Measurements from ENCODE around the gene SLC35E2B. TPM values are rescaled to one million over a fixed set of nuclear protein-coding genes. Genes with fewer than 3 reads are reported as not detected.

The SLC35E2B gene
- total and polyA plus RNA-seq, 2 of the 13 experiments (the other 11 are each of a cell fraction or from before 2014, with no cell fraction given) = 14.1 to 19.7 TPM

- no peak for TF ChIP-seq LRRFIP1 (CRISPR knock-in tag; conservative IDR thresholded peaks at IDR 0.05)
- TF ChIP-seq ZNF180 (CRISPR knock-in tag; IDR thresholded peaks at IDR 0.05; ENCODE audit: borderline replicate concordance, low read depth) = no peak
- TF ChIP-seq GPN1 (CRISPR knock-in tag; IDR thresholded peaks at IDR 0.05; ENCODE audit: borderline replicate concordance) = no peak
- peak; percentile 66 for TF ChIP-seq ZNF788 (CRISPR knock-in tag; IDR thresholded peaks at IDR 0.05; ENCODE audit: borderline replicate concordance)
- no peak for TF ChIP-seq TEAD3 (CRISPR knock-in tag; optimal IDR thresholded peaks at IDR 0.05; ENCODE audit: borderline replicate concordance)
- no peak; the same call in none of the 2 replicates for TF ChIP-seq POLR2AphosphoS5 (IDR thresholded peaks at IDR 0.05; ENCODE audit: low read depth, low read length)
- TF ChIP-seq MLX (CRISPR knock-in tag; IDR thresholded peaks at IDR 0.05) = peak; percentile 11; the same call in 1 of the 2 replicates
- no peak for TF ChIP-seq NFRKB (IDR thresholded peaks at IDR 0.05)
- no peak for TF ChIP-seq GABPA (IDR thresholded peaks at IDR 0.05; ENCODE audit: low read depth, low read length)
- peak; percentile 92 for TF ChIP-seq GABPA (CRISPR knock-in tag; IDR thresholded peaks at IDR 0.05; ENCODE audit: low read depth)
- no peak for TF ChIP-seq NR1H2 (CRISPR knock-in tag; IDR thresholded peaks at IDR 0.05; ENCODE audit: borderline replicate concordance, low read depth)
- peak; percentile 97 for TF ChIP-seq HOXA3 (CRISPR knock-in tag; IDR thresholded peaks at IDR 0.05)
- no peak for TF ChIP-seq MAFF (IDR thresholded peaks at IDR 0.05; ENCODE audit: low read depth, low read length)
- TF ChIP-seq MBNL3 (CRISPR knock-in tag; conservative IDR thresholded peaks at IDR 0.05) = no peak
- TF ChIP-seq ATF3 (CRISPR knock-in tag; IDR thresholded peaks at IDR 0.05) = peak; percentile 37; the same call in 1 of the 2 replicates
- TF ChIP-seq ZFP36L1 (CRISPR knock-in tag; IDR thresholded peaks at IDR 0.05) = peak; percentile 66; the same call in 1 of the 2 replicates
- TF ChIP-seq ZNF589 (CRISPR knock-in tag; conservative IDR thresholded peaks at IDR 0.05) = no peak
- peak; percentile 90; the same call in 1 of the 2 replicates for TF ChIP-seq SIN3A (IDR thresholded peaks at IDR 0.05; ENCODE audit: borderline replicate concordance, low read depth, low read length)
- no peak for TF ChIP-seq ZBTB1 (CRISPR knock-in tag; IDR thresholded peaks at IDR 0.05; ENCODE audit: borderline replicate concordance)
- TF ChIP-seq SPEN (CRISPR knock-in tag; IDR thresholded peaks at IDR 0.05; ENCODE audit: low read depth) = peak; percentile 66; the same call in 1 of the 2 replicates
- peak; percentile 81 for TF ChIP-seq ZNF768 (CRISPR knock-in tag; IDR thresholded peaks at IDR 0.05)
- TF ChIP-seq PAF1 (CRISPR knock-in tag; IDR thresholded peaks at IDR 0.05) = no peak
- no peak for TF ChIP-seq ZNF652 (CRISPR knock-in tag; IDR thresholded peaks at IDR 0.05; ENCODE audit: borderline replicate concordance, low read depth)
- no peak for TF ChIP-seq PCBP1 (IDR thresholded peaks at IDR 0.05; ENCODE audit: borderline replicate concordance, low read depth, low read length)
- TF ChIP-seq CHCHD3 (CRISPR knock-in tag; IDR thresholded peaks at IDR 0.05) = no peak
- no peak for TF ChIP-seq PRMT3 (CRISPR knock-in tag; IDR thresholded peaks at IDR 0.05; ENCODE audit: borderline replicate concordance, low read depth)
- peak; percentile 78; the same call in 1 of the 2 replicates for TF ChIP-seq ZFP36L2 (CRISPR knock-in tag; IDR thresholded peaks at IDR 0.05)
Observed at GRCh38 chr1:1615256-1616044, 77.1 kb downstream of the SLC35E2B start, which contains the start of gene MIB2 (continued).

All from HepG2 (cell line).